Peyer's patch (tissue), 4 donors: ENCODE measurements around the gene TDRD3.

Source experiments
- CTCF ChIP-seq, 6 experiments: fragments of 450-650 bp in 4 of 6; fragments of 200-600 bp in 2 of 6; sonication (generic) in 1 of 6; IDR thresholded peaks; one replicate each; pipeline ENCODE4 v1.5.1; 2017 to 2019; ENCODE audit warnings: antibody characterized with exemption in 6 of 6, mild to moderate bottlenecking in 3 of 6, moderate library complexity in 1 of 6
- POLR2A ChIP-seq, 2 donors: fragments of 450-650 bp; IDR thresholded peaks; one replicate each; pipeline ENCODE4 v1.5.1; 2017; ENCODE audit warnings: antibody characterized with exemption in 2 of 2, mild to moderate bottlenecking in 2 of 2, moderate library complexity in 2 of 2

GRCh38 chr13:60402022-60402421 is 5.0 kb downstream of the TDRD3 start:
- TF ChIP-seq CTCF (IDR thresholded peaks at IDR 0.05): no peak
- no peak for TF ChIP-seq POLR2A (IDR thresholded peaks at IDR 0.05)
